ENCODE measurements around the gene TMEM154. TPM values are rescaled to one million over a fixed set of nuclear protein-coding genes. Genes with fewer than 3 reads are reported as not detected.

The TMEM154 gene
- total RNA-seq, 4 donors from 2014 or later: 1.8 to 5.4 (median 3.9) TPM

DNA sequence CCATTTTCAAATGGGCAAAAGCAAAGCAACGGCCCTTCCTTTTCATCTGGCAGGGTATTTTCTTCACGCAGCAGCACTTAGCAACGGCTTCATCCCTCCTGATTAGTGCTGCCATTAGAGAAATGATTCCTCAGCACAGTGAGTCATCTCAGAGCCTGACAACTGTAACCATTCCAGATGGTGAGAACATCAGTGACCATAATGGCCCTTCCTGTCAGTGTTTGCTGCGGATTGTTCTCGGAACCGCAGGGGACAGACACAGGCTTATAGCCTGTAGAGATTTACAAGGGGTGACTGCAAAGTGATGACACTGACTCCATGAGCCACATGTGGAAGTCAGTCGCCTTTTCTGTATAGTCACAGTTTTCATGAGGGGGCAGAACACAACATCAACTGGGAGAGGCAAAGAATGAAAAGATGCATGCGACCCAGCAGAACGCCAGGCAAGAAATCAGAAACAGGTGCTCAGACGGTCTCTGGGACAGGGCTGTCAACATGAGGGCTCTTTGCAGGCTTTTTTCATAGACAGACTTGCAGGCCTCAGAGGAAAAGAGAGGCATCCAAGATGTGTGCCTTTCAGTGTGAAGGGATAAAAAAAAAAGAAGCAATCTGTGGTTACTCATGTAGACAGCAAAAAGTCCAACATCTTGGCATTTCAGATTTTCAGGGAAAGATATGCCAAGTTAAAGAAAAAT is 74.0 kb downstream of the TMEM154 start:
- WGBS, 2 donors (ENCODE audit: low coverage in 1 of 2): 70 to 81% methylated on average over 7 to 10 of the region's 10 CpGs

DNA sequence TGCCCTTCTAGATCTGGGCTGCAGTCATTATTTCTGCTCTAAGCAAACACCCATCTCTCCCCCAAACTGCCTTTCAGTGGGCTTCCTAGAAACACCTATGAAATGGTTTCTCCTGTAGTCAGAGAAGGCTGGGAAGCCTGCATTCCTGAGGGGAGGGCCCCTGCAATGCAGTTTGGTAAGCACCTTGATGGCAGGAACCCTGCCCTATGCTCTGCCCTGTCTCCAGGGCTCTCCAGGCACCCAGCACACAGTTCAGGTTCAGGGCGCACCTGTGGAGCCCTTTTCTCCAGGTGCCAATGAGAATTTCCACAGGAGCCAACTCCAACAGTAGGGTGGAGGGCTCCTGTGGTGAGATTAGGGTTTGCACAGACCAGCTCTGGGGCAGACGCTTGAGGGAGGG is 74.8 kb downstream of the TMEM154 start:
- intact Hi-C loops (cut with DNase I; ENCODE audit: low total_unique reads) (no loop called here), in situ Hi-C loops (cut with MboI; ENCODE audit: low pct_ligation_motif_present in 1 of 4, low pct_unique_long_range_greater_than_20kb in 1 of 4, low sequenced_read_pairs in 3 of 4) (no loop called here)
- no peak overlapping the region for H3K27ac ChIP-seq
- H3K9me3 ChIP-seq: no peaks in the 10 kb centered on the region
- no peaks in the 10 kb centered on the region for H3K36me3 ChIP-seq
- no peak for DNase-seq
- no peaks in the 10 kb centered on the region for H3K27me3 ChIP-seq
- H3K4me3 ChIP-seq: no peak overlapping the region
- H3K4me1 ChIP-seq: peaks cover 0 to 3% (median 0%) of the 10 kb centered on the region in 4 donors
- TF ChIP-seq POLR2AphosphoS5 (IDR thresholded peaks at IDR 0.05): no peak
- TF ChIP-seq, protein P1, sequence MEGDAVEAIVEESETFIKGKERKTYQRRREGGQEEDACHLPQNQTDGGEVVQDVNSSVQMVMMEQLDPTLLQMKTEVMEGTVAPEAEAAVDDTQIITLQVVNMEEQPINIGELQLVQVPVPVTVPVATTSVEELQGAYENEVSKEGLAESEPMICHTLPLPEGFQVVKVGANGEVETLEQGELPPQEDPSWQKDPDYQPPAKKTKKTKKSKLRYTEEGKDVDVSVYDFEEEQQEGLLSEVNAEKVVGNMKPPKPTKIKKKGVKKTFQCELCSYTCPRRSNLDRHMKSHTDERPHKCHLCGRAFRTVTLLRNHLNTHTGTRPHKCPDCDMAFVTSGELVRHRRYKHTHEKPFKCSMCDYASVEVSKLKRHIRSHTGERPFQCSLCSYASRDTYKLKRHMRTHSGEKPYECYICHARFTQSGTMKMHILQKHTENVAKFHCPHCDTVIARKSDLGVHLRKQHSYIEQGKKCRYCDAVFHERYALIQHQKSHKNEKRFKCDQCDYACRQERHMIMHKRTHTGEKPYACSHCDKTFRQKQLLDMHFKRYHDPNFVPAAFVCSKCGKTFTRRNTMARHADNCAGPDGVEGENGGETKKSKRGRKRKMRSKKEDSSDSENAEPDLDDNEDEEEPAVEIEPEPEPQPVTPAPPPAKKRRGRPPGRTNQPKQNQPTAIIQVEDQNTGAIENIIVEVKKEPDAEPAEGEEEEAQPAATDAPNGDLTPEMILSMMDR (IDR thresholded peaks at IDR 0.05): no peak
- TF ChIP-seq EP300 (IDR thresholded peaks at IDR 0.05; ENCODE audit: low read depth): no peak
- no peak for TF ChIP-seq POLR2A (IDR thresholded peaks at IDR 0.05)
- WGBS, 2 donors (ENCODE audit: low coverage in 1 of 2): 89% methylated on average over 2 of the region's 2 CpGs; no CpG with 5 or more reads in 1 of the 2 donors

More for the DNA sequence above, 74.0 kb downstream of the TMEM154 start:
- Histone ChIP-seq H3K27ac (no peak overlapping the region), H3K27me3 (no peaks in the 10 kb centered on the region), H3K4me3 (no peak overlapping the region), H3K9me3 (no peaks in the 10 kb centered on the region), H3K36me3 (no peaks in the 10 kb centered on the region), H3K4me1 (peaks cover 0 to 3% (median 0%) of the 10 kb centered on the region in 4 donors)
- in situ Hi-C loops (cut with MboI; ENCODE audit: low pct_ligation_motif_present in 1 of 4, low pct_unique_long_range_greater_than_20kb in 1 of 4, low sequenced_read_pairs in 3 of 4) (no loop called here), intact Hi-C loops (cut with DNase I; ENCODE audit: low total_unique reads) (no loop called here)
- TF ChIP-seq POLR2A (IDR thresholded peaks at IDR 0.05): no peak
- no peak for TF ChIP-seq EP300 (IDR thresholded peaks at IDR 0.05; ENCODE audit: low read depth)
- TF ChIP-seq, protein P1 (IDR thresholded peaks at IDR 0.05): no peak
- no peak for TF ChIP-seq POLR2AphosphoS5 (IDR thresholded peaks at IDR 0.05)
- DNase-seq: no peak

DNA sequence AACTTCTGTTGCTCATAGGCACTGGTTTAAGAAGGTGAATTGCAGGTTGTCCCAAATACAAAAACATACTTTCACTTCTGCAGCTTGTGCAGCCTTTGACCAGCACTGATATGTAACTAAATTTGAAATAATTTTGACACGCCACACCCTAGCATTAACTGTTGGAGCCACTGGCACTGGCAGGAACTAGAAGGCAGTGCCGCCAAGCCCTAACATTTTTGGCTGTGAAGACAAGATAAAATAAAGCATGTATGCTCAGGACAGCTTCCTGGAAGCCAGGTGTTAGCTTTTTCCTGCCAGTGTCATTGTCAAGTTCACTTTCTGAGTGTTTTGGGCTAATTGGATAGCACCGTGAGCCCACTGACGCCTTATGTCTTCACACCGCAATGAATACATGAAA is 78.6 kb downstream of the TMEM154 start:
- Histone ChIP-seq H3K27me3 (no peaks in the 10 kb centered on the region), H3K4me3 (no peak overlapping the region), H3K36me3 (no peaks in the 10 kb centered on the region), H3K4me1 (peaks cover 0 to 1% (median 0%) of the 10 kb centered on the region in 4 donors), H3K9me3 (no peaks in the 10 kb centered on the region), H3K27ac (no peak overlapping the region)
- TF ChIP-seq, protein P1 (IDR thresholded peaks at IDR 0.05): no peak
- TF ChIP-seq POLR2AphosphoS5 (IDR thresholded peaks at IDR 0.05) (no peak), POLR2A (IDR thresholded peaks at IDR 0.05) (no peak), EP300 (IDR thresholded peaks at IDR 0.05; ENCODE audit: low read depth) (no peak)
- DNase-seq: no peak
- 60 to 76% methylated on average over 1 to 5 of the region's 5 CpGs for WGBS, 2 donors (ENCODE audit: low coverage in 1 of 2)
- intact Hi-C loops (cut with DNase I; ENCODE audit: low total_unique reads) (no loop called here), in situ Hi-C loops (cut with MboI; ENCODE audit: low pct_ligation_motif_present in 1 of 4, low pct_unique_long_range_greater_than_20kb in 1 of 4, low sequenced_read_pairs in 3 of 4) (no loop called here)

DNA sequence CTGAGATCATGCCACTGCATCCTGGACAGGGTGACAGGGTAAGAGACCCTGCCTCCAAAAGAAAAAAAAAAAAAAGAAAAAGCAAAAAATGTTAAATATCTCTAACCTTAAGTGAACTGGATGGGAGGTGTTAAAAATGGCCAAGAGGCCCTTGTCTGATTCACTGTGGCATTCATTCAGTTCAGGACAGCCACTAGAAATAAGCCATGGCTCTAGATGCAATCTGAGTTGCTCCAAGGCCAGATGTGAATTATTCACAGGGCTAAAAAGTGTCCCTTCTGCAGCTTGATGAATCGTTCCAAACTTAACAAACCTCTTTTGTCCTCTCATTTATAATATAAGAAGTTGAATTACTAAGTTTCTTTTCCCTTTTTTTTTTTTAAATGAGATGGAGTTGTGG is 80.2 kb downstream of the TMEM154 start:
- in situ Hi-C loops (cut with MboI; ENCODE audit: low pct_ligation_motif_present in 1 of 4, low pct_unique_long_range_greater_than_20kb in 1 of 4, low sequenced_read_pairs in 3 of 4): no loop called here
- WGBS, 2 donors (ENCODE audit: low coverage in 1 of 2): 43 to 50% methylated on average over 1 of the region's 1 CpG

More for the DNA sequence above, 80.2 kb downstream of the TMEM154 start:
- TF ChIP-seq POLR2AphosphoS5 (IDR thresholded peaks at IDR 0.05) (no peak), POLR2A (IDR thresholded peaks at IDR 0.05) (no peak), EP300 (IDR thresholded peaks at IDR 0.05; ENCODE audit: low read depth) (no peak)
- TF ChIP-seq, protein P1 (IDR thresholded peaks at IDR 0.05): no peak
- intact Hi-C loops (cut with DNase I; ENCODE audit: low total_unique reads): no loop called here
- Histone ChIP-seq H3K27ac (no peak overlapping the region), H3K36me3 (no peaks in the 10 kb centered on the region), H3K4me3 (no peak overlapping the region), H3K9me3 (no peaks in the 10 kb centered on the region), H3K4me1 (no peaks in the 10 kb centered on the region), H3K27me3 (no peaks in the 10 kb centered on the region)
- DNase-seq: no peak

Measured in transverse colon (tissue), 4 donors.